DOHH2 (cell line): ENCODE data around the gene PLCB2.

Experiments
- H3F3A ChIP-seq: fragments of 200-600 bp; sonication (generic), shearing (Covaris generic); 2 replicates; pipeline ENCODE4 v1.6.0; 2016; ENCODE audit warnings: antibody characterized with exemption, mild to moderate bottlenecking; ENCODE audit not compliant: control insufficient read depth, insufficient read depth
- H3K27ac ChIP-seq: fragments of 200-600 bp; sonication (generic); 2 replicates; pipeline ENCODE4 v1.5.1; 2014; ENCODE audit warnings: low read depth, mild to moderate bottlenecking, low read length, moderate library complexity
- H3K27me3 ChIP-seq: fragments of 200-600 bp; sonication (generic); 2 replicates; pipeline ENCODE4 v1.6.1; 2014; ENCODE audit warnings: mild to moderate bottlenecking, low read length, mixed read lengths; ENCODE audit not compliant: control insufficient read depth
- H3K36me3 ChIP-seq: fragments of 200-600 bp; sonication (generic); 2 replicates; pipeline ENCODE4 v1.6.1; 2014; ENCODE audit warnings: mild to moderate bottlenecking, low read length, moderate library complexity, mixed read lengths; ENCODE audit not compliant: control insufficient read depth
- H3K4me1 ChIP-seq: fragments of 200-600 bp; sonication (generic); 2 replicates; pipeline ENCODE4 v1.6.1; 2014; ENCODE audit warnings: mild to moderate bottlenecking, low read length, mixed read lengths; ENCODE audit not compliant: control insufficient read depth
- H3K4me2 ChIP-seq: fragments of 200-600 bp; sonication (generic); 2 replicates; pipeline ENCODE4 v1.6.0; 2014; ENCODE audit warnings: mild to moderate bottlenecking, low read length, moderate library complexity
- H3K4me3 ChIP-seq: fragments of 200-600 bp; sonication (generic); 2 replicates; pipeline ENCODE4 v1.5.1; 2014; ENCODE audit warnings: mild to moderate bottlenecking, low read length, mixed read lengths
- H3K79me2 ChIP-seq: fragments of 200-600 bp; sonication (generic); 2 replicates; pipeline ENCODE4 v1.6.1; 2014; ENCODE audit warnings: mild to moderate bottlenecking, low read length, mixed read lengths; ENCODE audit not compliant: control insufficient read depth
- H3K9me2 ChIP-seq: fragments of 200-600 bp; sonication (generic); replicated peaks from 2 replicates; pipeline ENCODE4 v1.6.1; 2014; ENCODE audit warnings: mild to moderate bottlenecking, low read length, mixed read lengths; ENCODE audit not compliant: control insufficient read depth
- H3K9me3 ChIP-seq: fragments of 200-600 bp; sonication (generic); 2 replicates; pipeline ENCODE4 v1.6.1; 2014; ENCODE audit warnings: antibody characterized with exemption, low read length, mixed read lengths; ENCODE audit not compliant: control insufficient read depth, insufficient read depth
- H4K20me1 ChIP-seq: fragments of 200-600 bp; sonication (generic); 2 replicates; pipeline ENCODE4 v1.6.0; 2014; ENCODE audit warnings: low read depth, mild to moderate bottlenecking, antibody characterized with exemption, low read length, moderate library complexity; ENCODE audit not compliant: control insufficient read depth, insufficient read depth
- EZH2phosphoT487 ChIP-seq: fragments of 200-600 bp; sonication (generic); IDR thresholded peaks from 2 replicates; pipeline ENCODE4 v1.6.1; 2017; ENCODE audit warnings: borderline replicate concordance, mild to moderate bottlenecking, antibody characterized with exemption, low read length, moderate library complexity, mixed read lengths
- TF ChIP-seq, protein P1 (sequence below): fragments of 200-600 bp; sonication (generic); IDR thresholded peaks from one replicate; pipeline ENCODE4 v1.5.1; 2014; ENCODE audit warnings: antibody characterized with exemption, mild to moderate bottlenecking, low read depth, low read length; ENCODE audit not compliant: poor library complexity, severe bottlenecking

Gene PLCB2

GRCh38 chr15:40271685-40272484 is 35.9 kb downstream of the PLCB2 start:
- H3K4me1 ChIP-seq, result peaks cover 12% of the 10 kb centered on the region
- H3K9me3 ChIP-seq, result no peaks in the 10 kb centered on the region
- peaks cover 6% of the 10 kb centered on the region; the same call in 1 of the 2 replicates for H3K27me3 ChIP-seq
- no peaks in the 10 kb centered on the region for H4K20me1 ChIP-seq
- H3K79me2 ChIP-seq, result no peaks in the 10 kb centered on the region
- no peaks in the 10 kb centered on the region for H3K36me3 ChIP-seq
- no peaks in the 10 kb centered on the region for H3K9me2 ChIP-seq
- no peak overlapping the region for H3K27ac ChIP-seq
- no peak overlapping the region for H3K4me2 ChIP-seq
- no peak overlapping the region for H3K4me3 ChIP-seq
- H3F3A ChIP-seq, result no peaks in the 10 kb centered on the region
- TF ChIP-seq, protein P1, sequence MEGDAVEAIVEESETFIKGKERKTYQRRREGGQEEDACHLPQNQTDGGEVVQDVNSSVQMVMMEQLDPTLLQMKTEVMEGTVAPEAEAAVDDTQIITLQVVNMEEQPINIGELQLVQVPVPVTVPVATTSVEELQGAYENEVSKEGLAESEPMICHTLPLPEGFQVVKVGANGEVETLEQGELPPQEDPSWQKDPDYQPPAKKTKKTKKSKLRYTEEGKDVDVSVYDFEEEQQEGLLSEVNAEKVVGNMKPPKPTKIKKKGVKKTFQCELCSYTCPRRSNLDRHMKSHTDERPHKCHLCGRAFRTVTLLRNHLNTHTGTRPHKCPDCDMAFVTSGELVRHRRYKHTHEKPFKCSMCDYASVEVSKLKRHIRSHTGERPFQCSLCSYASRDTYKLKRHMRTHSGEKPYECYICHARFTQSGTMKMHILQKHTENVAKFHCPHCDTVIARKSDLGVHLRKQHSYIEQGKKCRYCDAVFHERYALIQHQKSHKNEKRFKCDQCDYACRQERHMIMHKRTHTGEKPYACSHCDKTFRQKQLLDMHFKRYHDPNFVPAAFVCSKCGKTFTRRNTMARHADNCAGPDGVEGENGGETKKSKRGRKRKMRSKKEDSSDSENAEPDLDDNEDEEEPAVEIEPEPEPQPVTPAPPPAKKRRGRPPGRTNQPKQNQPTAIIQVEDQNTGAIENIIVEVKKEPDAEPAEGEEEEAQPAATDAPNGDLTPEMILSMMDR, result no peak
- TF ChIP-seq EZH2phosphoT487, result no peak

- Histone ChIP-seq H4K20me1 (no peaks in the 10 kb centered on the region), H3K36me3 (no peaks in the 10 kb centered on the region), H3K27ac (no peak overlapping the region), H3K27me3 (peaks cover 6% of the 10 kb centered on the region; the same call in 1 of the 2 replicates), H3K9me3 (no peaks in the 10 kb centered on the region), H3F3A (no peaks in the 10 kb centered on the region), H3K79me2 (no peaks in the 10 kb centered on the region), H3K4me3 (no peak overlapping the region), H3K9me2 (no peaks in the 10 kb centered on the region), H3K4me1 (peaks cover 3% of the 10 kb centered on the region; the same call in 1 of the 2 replicates), H3K4me2 (no peak overlapping the region)
- TF ChIP-seq, protein P1, result no peak
- TF ChIP-seq EZH2phosphoT487, result no peak
Measured at GRCh38 chr15:40270246-40270995, 37.3 kb downstream of the PLCB2 start.

- H4K20me1 ChIP-seq, result no peaks in the 10 kb centered on the region
Measured at GRCh38 chr15:40269604-40270003, 38.1 kb downstream of the PLCB2 start.

More at GRCh38 chr15:40269604-40270003, 38.1 kb downstream of the PLCB2 start:
- H3K27ac ChIP-seq, result no peak overlapping the region
- no peaks in the 10 kb centered on the region for H3K4me1 ChIP-seq
- no peaks in the 10 kb centered on the region for H3K9me3 ChIP-seq
- H3K36me3 ChIP-seq, result no peaks in the 10 kb centered on the region
- H3F3A ChIP-seq, result no peaks in the 10 kb centered on the region
- no peaks in the 10 kb centered on the region for H3K9me2 ChIP-seq
- H3K79me2 ChIP-seq, result no peaks in the 10 kb centered on the region
- no peak overlapping the region for H3K4me3 ChIP-seq
- no peak for TF ChIP-seq EZH2phosphoT487
- TF ChIP-seq, protein P1, result no peak
- peaks cover 6% of the 10 kb centered on the region; the same call in 1 of the 2 replicates for H3K27me3 ChIP-seq
- H3K4me2 ChIP-seq, result no peak overlapping the region
